Smooth muscle cell (in vitro differentiated cells): ENCODE results near the gene FAM234B. TPM values are rescaled to one million over a fixed set of nuclear protein-coding genes. Genes with fewer than 3 reads are reported as not detected.

Source experiments
- DNase-seq: peaks from one replicate; lab custom pipeline; 2025; ENCODE audit not compliant: unreplicated experiment; lab: John Stamatoyannopoulos, UW
- H2AFZ ChIP-seq: fragments of 200-600 bp; sonication (generic); 2 replicates; pipeline ENCODE4 v1.6.0; 2016; ENCODE audit warnings: antibody characterized with exemption, low read depth, mild to moderate bottlenecking
- H3F3A ChIP-seq: fragments of 200-600 bp; sonication (generic); 2 replicates; pipeline ENCODE4 v1.6.0; 2017; ENCODE audit warnings: antibody characterized with exemption, low read depth
- H3K27ac ChIP-seq: fragments of 200-600 bp; sonication (generic); 2 replicates; pipeline ENCODE4 v1.5.1; 2016; ENCODE audit warnings: low read depth, mild to moderate bottlenecking
- H3K27me3 ChIP-seq: fragments of 200-600 bp; sonication (generic); 2 replicates; pipeline ENCODE4 v1.6.1; 2016; ENCODE audit warnings: low read depth, mild to moderate bottlenecking
- H3K36me3 ChIP-seq: fragments of 200-600 bp; sonication (generic); 2 replicates; pipeline ENCODE4 v1.5.1; 2016; ENCODE audit warnings: low read depth
- H3K4me1 ChIP-seq: fragments of 200-600 bp; sonication (generic); 2 replicates; pipeline ENCODE4 v1.5.1; 2016; ENCODE audit warnings: low read depth
- H3K4me2 ChIP-seq: fragments of 200-600 bp; sonication (generic); 2 replicates; pipeline ENCODE4 v1.6.0; 2016; ENCODE audit warnings: mild to moderate bottlenecking
- H3K4me3 ChIP-seq: fragments of 200-600 bp; sonication (generic); 2 replicates; pipeline ENCODE4 v1.5.1; 2016; ENCODE audit warnings: mild to moderate bottlenecking
- H3K79me2 ChIP-seq: fragments of 200-600 bp; sonication (generic); 2 replicates; pipeline ENCODE4 v1.6.0; 2016; ENCODE audit warnings: low read depth, mild to moderate bottlenecking
- H3K9ac ChIP-seq: fragments of 200-600 bp; sonication (generic); 2 replicates; pipeline ENCODE4 v1.6.0; 2016; ENCODE audit warnings: low read depth
- H3K9me3 ChIP-seq: fragments of 200-600 bp; sonication (generic); replicated peaks from 2 replicates; pipeline ENCODE4 v1.5.1; 2016; ENCODE audit warnings: low read depth
- H4K20me1 ChIP-seq: fragments of 200-600 bp; sonication (generic); 2 replicates; pipeline ENCODE4 v1.6.0; 2016; ENCODE audit warnings: low read depth
- CTCF ChIP-seq: fragments of 200-600 bp; sonication (generic); IDR thresholded peaks from 2 replicates; pipeline ENCODE4 v1.5.1; 2017; ENCODE audit warnings: borderline replicate concordance, mild to moderate bottlenecking, antibody characterized with exemption; ENCODE audit not compliant: insufficient read depth, poor library complexity, severe bottlenecking
- WGBS: methylation state at CpG from one replicate; pipeline ENCODE4 v1.1.7; 2016; ENCODE audit warnings: low lambda C conversion rate; 5-methylcytosine and 5-hydroxymethylcytosine counted together
- polyA plus RNA-seq: library from polyadenylated mRNA; unstranded; fragments of >200 nt; fragmentation: Nextera tagmentation; extraction: Ambion mirVana; gene quantifications from 2 replicates; pipeline ENCODE4 v1.2.1, GENCODE V29; 2016
- total RNA-seq: library from RNA; depleted of rRNA; stranded (reverse); fragments of >200 nt; gene quantifications from 2 replicates; pipeline ENCODE4 v1.2.3, GENCODE V29; 2014

The FAM234B gene
- total and polyA plus RNA-seq, 2 experiments from 2014 or later: 1.6 to 3.0 TPM

GRCh38 chr12:13114251-13115052 is 70.3 kb downstream of the FAM234B start:
- no peak for DNase-seq
- H3K27ac ChIP-seq: no peak overlapping the region
- H3F3A ChIP-seq: no peaks in the 10 kb centered on the region
- H3K4me2 ChIP-seq: peak overlapping the region; percentile 38
- WGBS: 27% methylated on average over 15 of the region's 15 CpGs
- peaks cover 38% of the 10 kb centered on the region for H3K4me1 ChIP-seq
- no peak for TF ChIP-seq CTCF
- H2AFZ ChIP-seq: peak overlapping the region; percentile 23
- no peaks in the 10 kb centered on the region for H3K36me3 ChIP-seq
- H3K27me3 ChIP-seq: no peaks in the 10 kb centered on the region
- no peak overlapping the region for H3K4me3 ChIP-seq
- H4K20me1 ChIP-seq: no peaks in the 10 kb centered on the region
- no peaks in the 10 kb centered on the region for H3K79me2 ChIP-seq
- H3K9me3 ChIP-seq: no peaks in the 10 kb centered on the region
- no peak overlapping the region for H3K9ac ChIP-seq

GRCh38 chr12:13116259-13116658 is 72.1 kb downstream of the FAM234B start:
- no peaks in the 10 kb centered on the region for H3K9me3 ChIP-seq
- no peak overlapping the region for H3K27ac ChIP-seq
- peaks cover 38% of the 10 kb centered on the region for H3K4me1 ChIP-seq
- no peak overlapping the region for H3K9ac ChIP-seq
- no peak overlapping the region for H2AFZ ChIP-seq
- no peaks in the 10 kb centered on the region for H3F3A ChIP-seq
- no peaks in the 10 kb centered on the region for H3K36me3 ChIP-seq
- TF ChIP-seq CTCF: no peak
- no peak overlapping the region for H3K4me3 ChIP-seq
- WGBS: 80% methylated on average over 7 of the region's 7 CpGs
- no peaks in the 10 kb centered on the region for H4K20me1 ChIP-seq
- no peaks in the 10 kb centered on the region for H3K79me2 ChIP-seq
- no peak overlapping the region for H3K4me2 ChIP-seq
- DNase-seq: no peak
- H3K27me3 ChIP-seq: no peaks in the 10 kb centered on the region

GRCh38 chr12:13117029-13117428 is 72.8 kb downstream of the FAM234B start:
- no peaks in the 10 kb centered on the region for H3F3A ChIP-seq
- WGBS: 41% methylated on average over 6 of the region's 6 CpGs
- no peak overlapping the region for H3K27ac ChIP-seq
- no peaks in the 10 kb centered on the region for H4K20me1 ChIP-seq
- no peak overlapping the region for H3K9ac ChIP-seq
- H3K9me3 ChIP-seq: no peaks in the 10 kb centered on the region
- no peaks in the 10 kb centered on the region for H3K36me3 ChIP-seq
- H3K79me2 ChIP-seq: no peaks in the 10 kb centered on the region
- H2AFZ ChIP-seq: no peak overlapping the region
- H3K4me3 ChIP-seq: no peak overlapping the region
- H3K4me2 ChIP-seq: no peak overlapping the region
- H3K4me1 ChIP-seq: peaks cover 38% of the 10 kb centered on the region
- DNase-seq: no peak
- no peak for TF ChIP-seq CTCF
- H3K27me3 ChIP-seq: no peaks in the 10 kb centered on the region

DNA sequence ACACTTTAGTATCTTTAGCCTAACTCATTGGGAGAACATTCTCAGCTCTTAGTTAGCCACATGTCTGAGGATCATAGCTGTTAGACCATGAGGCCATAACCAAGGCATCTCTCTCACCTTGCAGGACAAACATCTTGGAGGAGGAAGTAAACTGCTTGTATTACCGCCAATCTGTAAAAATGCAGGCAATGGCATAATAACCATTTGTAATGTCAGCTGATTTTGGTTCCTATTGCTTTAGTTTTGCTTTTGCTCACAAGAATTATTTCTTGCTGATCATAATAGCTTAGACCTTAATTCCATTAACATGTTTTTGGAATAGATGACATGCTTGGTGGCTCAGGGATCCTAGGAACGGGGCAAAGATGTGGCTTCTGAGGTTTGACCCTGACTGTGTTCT is 75.6 kb downstream of the FAM234B start:
- Histone ChIP-seq H3K4me3 (no peak overlapping the region), H4K20me1 (no peaks in the 10 kb centered on the region), H3K27me3 (no peaks in the 10 kb centered on the region), H3K9me3 (no peaks in the 10 kb centered on the region), H3K4me1 (peaks cover 30% of the 10 kb centered on the region), H3K9ac (no peak overlapping the region), H3F3A (no peaks in the 10 kb centered on the region), H3K79me2 (no peaks in the 10 kb centered on the region), H2AFZ (no peak overlapping the region), H3K36me3 (no peaks in the 10 kb centered on the region), H3K4me2 (no peak overlapping the region), H3K27ac (no peak overlapping the region)
- DNase-seq: no peak
- no peak for TF ChIP-seq CTCF
- WGBS: 89% methylated on average over 2 of the region's 2 CpGs
